Measurements from ENCODE around the gene SNTG2.

Gene SNTG2

DNA sequence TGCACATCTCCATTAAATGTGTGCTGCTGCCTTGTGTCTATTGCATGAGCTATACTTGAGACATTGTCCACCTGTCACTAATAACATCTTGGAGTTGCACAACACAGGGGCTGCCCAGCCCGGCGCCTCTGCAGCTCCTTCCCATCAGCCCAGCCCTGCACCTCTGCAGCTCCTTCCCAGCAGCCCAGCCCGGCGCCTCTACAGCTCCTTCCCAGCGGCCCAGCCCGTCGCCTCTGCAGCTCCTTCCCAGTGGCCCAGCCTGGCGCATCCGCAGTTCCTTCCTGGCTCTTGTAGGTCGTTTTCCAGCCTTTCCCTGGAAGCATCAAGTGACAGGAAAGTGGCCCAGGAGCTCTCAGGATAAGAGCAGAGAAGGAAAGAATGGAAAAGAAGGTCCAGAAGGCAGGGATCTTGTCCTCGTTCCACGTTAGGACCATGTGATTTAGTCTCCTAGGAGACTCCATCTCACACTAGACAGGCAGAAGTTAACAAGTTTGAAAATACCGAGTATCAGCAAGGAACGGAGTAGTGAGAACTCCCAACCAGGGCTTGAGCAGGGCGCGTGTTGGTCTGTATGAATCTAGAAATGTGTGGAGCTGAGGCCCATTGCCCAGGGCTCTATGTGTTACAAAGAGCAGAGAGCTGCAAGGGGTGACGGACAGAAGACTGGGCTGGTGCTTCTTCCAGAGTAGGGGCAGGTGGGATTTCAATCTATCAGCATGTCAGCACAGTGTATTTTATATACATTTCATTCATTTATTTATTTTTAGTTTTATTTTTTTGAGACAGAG lies 346.9 kb downstream of the SNTG2 start:
- DNase-seq = no peak

DNA sequence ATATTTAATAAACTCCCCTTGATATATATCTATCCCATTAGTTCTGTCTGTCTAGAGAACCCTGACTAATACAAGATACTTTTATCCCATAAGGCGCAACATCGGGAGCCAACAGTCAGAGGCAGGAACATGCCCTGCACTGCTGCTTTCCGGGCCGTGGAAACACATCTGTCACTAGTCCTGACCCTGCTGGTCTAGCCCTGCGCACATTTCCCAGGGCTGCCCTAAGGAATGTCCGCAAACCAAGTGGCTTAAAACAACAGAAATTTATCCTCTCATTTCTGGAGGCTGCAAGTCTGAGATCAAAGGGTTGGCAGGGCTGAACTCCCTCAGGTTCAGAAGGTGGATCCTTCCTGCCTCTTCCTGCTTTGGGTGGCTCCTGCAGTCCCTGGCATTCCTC lies 348.4 kb downstream of the SNTG2 start:
- DNase-seq = no peak

DNA sequence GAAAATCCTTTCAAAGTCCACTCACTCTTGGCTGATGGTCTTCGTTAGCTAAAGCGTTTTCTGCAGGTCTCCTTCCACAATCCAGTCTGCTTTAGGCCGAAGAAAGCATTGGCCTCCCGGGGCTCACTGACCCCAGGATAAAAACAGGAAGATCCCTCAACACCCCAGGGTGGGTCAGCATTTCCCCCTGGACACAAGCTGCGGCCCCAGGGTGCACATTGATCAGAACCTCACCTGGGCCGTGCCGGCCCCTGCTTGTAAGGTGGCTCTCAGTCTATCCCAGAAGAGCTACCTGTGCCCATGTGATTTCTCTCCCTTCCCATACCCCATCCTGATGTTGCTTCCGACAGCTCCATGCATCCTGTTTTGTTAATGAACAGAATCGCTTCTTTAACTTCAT lies 349.6 kb downstream of the SNTG2 start:
- DNase-seq = no peak

DNA sequence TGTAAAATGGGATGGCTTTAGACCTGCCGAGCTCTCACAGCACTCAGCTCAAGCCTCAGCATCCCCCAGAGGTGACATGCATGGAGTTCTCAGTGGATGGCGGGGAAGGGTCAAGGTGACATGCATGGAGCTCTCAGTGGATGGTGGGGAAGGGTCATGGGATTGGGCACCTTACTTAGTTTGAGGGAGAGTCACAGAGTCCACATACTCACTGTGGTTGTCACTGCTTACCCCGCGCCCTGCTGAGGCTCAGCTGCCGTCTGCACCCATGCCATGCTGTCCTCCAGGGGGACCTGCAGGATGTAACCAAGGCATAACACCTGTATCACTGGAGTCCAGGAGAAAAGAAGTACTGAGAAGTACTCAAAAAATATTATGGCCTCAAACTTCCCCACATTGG lies 350.4 kb downstream of the SNTG2 start:
- no peak for DNase-seq

DNA sequence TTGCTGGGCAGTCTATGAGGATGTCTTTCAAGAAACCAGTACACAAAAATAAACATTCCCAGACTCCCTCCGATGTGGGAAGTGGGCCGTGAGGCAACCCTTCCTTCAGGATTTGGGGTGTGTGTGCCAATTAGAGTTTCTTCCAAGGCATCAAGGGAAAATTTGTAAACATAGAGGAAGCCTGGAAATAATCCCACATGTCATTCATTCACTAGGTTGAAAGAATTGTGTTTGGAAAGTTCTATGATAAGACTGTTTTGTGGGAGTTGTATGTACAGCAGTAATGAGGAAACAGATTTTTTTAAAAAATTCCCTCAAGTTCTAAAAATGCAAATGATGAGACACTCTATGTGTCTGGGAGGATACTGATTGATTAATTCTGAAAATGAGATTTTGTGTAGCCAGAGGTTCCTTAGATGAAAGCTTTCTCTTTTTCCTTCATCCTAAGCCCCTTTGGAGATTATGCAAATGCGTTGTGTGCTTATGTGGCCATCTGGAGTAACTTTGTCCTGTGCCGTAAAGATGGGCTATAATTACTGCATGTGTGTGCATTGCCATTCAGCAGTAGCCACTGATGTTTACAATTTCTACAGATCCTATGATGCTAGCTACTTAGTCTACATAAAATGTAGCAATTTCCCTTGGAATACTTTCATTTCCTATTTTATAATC lies 354.8 kb downstream of the SNTG2 start:
- DNase-seq = no peak

DNA sequence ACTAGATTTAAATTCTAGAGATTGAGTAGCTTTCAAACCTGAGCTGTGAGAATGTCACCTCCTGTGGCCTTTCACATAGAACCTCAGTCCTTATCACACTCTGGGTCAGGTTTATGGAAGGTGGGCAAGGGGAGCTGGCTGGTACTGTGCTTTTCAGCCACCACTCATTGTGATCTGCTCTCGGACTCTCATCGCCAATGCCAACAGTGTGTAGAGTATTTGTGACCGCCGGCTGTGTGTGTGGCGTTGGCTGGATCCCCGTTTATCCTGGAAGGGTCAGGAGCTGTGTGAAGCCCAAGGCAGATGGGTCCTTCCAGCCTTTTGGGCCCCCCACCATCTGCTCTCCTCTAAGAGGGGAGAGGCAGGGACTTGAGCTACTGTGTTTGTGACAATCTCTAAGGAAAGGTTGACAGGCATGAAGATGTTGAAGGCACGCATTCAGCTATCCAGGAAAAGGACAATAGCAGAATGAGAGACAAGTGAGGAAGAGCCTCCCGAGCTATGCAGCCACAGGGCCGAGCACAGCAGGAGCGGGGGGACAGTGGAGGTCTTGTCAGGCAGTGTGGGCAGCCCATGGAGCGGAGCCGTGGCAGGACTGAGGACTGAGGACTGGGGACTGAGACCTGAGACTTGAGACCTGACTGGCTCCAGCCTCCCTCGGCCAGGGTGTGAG lies 355.5 kb downstream of the SNTG2 start:
- DNase-seq = no peak

DNA sequence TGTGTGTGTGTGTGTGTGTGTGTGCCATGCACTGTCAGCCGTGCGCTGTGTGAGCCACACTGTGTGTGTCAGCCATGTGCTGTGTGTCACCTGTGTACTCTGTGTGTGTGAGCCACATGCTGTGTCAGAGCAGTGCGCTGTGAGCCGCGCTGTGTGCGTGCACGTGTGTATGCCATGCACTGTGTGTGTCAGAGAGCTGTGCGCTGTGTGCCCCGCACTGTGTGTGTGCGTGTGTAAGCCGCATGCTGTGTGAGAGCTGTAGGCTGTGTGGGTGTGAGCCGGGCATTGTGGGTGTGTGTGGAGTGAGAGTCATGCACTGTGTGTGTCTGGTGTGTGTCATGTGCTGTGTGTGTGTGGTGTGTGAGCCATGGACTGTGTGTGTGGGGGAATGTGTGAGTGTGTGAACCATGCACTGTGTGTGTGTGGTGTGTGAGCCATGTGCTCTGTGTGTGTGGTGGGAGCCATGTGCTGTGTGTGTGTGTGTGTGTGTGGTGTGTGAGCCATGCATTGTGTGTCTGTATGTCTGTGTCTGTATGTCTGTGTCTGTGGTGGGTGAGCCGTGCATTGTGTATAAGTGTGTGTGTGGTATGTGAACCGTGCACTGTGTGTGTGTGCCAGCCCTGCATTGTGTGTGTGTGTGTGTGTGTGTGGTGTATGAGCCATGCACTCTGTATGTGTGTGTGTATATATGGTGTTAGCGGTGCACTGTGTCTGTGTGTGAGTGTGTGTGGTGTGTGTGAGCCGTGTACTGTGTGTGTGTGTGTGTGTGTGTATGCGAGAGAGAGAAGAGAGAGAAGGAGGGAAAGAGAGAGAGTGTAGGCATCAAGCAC lies 356.3 kb downstream of the SNTG2 start:
- DNase-seq = no peak

DNA sequence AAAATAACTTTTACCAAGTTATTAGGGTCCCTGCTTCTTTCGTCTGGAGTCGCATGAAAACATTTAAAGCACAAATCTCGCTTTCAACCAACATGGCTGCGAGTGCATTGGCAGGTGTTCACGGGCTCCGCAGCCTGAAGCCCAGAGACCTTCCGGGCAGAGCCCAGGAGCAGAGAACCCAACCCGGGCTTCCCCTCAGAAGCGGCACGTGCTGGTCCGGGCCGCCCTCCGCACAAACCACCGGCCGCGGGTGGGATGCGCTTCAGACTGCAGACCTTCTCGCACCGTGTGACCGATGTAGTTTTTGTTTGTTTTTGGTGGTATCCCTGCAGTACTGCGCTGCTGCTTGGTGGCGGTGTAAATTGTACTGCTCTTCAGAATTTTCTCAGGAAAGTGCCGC lies 357.0 kb downstream of the SNTG2 start:
- DNase-seq = no peak

DNA sequence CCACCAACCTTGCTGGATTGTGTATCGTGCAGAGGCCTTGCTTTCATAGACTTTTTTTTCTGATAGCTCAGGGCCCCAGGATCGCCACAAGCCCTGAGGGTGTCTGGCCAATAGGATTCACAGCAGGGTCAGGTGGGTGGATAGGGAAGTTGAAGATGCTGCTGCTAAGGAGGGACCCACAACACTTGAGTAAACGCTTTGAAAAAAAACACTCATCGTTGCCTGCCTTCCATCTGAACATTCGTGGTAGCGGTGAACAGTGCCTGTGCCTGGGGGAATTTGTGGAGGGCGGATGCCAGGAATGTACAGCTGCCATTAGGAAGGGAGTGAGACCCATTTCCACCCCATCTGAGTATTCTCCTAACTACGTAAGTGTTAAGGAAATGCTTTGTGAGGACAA lies 358.0 kb downstream of the SNTG2 start:
- DNase-seq = no peak

DNA sequence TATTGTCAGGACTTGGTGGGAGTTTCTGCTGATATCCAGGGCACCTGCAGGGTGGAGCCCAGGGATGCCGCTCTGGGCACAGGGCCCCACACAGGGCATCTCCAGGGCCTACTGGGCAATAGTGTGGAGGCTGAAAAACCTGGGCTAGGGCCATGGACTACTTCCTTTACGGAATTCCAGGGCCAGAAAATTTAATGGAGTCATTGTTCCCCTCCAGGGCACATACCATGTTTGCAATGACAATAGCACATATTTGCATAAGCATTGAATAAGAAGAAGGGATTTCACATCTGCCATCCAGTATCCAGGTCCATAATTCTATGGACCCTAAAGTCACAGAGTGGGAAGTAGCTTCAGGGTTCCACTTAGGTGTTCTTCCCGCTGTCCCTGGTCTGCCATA lies 358.9 kb downstream of the SNTG2 start:
- no peak for DNase-seq

DNA sequence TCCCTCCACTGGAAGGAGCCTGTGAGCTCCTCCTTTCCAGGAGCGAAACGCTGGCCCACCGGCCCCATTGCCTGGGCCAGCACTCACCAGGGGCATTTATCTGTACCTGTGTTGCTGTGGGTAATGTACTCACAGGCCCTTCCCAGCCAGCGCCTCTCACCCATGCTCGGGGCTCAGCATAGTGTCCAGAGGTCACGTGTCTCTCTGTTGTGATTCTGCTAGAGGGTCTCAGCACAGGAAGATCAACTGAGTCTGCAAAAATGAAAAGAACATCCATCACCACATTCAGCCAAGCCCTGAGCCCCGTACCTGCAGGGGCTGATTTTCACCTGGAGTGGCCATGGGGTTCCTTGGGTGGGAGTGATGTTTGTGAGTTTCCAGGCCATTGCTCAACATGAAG lies 359.6 kb downstream of the SNTG2 start:
- no peak for DNase-seq

DNA sequence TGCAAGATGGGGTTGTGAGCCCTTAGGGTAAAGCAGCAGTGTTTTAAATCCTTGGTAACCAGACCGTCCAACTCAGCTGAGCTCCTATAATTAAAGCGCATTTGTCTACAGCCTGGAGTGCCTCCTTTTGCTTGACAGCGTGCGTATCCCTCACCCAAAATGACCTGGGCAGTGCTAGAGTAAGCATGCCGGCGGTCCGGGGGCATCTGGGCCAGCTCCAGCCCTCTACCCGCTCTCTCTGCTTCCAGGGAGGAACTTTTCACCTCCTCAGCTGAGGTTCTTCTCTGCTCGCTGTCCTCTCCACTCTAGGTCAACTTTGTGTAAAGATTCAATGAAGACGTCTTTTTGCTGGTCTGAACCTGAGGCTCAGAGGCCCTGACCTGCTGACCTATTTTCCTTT lies 360.2 kb downstream of the SNTG2 start:
- DNase-seq = no peak

DNA sequence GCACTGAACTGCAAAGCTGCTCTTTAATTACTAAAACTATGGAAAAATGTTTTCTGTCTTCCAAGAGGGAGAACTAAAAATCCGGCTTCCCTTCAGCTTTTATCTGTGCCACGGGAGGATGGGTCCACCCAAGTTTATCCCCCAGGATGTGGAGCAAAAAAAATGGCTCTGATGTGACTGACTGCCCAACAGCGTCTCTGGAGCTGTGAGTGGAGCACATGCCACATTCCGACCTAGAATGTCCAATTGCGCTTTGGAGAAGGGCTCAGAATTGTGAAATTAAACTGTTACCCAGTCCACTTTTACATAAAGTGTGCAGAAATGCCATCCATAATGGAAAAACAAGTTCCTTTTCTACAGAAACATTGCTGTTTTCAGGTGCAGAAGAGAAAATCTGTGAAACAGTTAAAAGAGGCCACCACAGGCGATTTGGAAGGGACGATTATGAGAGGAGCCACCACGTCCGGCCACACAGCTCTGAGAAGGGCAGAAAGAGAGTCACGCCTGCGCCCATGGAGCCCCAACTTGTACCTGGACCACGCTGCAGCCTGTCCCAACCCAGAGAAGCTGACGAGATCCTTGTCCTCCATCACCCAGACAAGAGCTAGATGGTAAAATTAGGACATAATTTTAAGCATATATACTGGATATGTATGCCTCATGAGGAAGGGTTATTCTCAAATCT lies 362.7 kb downstream of the SNTG2 start:
- DNase-seq = no peak

DNA sequence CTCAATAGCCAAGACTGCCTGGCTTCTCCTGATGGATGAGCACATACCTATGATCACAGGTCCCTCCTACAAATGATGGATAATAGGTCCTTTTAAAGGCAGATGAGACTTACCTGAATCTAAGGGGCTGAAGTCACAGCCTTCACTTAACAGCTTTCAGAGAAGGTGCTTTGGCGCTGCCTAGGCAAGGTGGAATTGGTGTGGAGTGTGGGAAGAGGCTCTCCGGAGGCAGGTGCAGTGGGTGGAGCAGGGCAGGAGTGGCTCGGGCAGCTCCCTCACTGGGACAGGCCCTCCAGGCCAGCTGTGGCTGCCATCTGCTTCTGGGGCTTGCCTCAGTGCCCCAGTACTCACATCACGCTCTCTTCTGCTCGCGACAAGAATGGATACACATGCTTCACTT lies 363.6 kb downstream of the SNTG2 start:
- no peak for DNase-seq

DNA sequence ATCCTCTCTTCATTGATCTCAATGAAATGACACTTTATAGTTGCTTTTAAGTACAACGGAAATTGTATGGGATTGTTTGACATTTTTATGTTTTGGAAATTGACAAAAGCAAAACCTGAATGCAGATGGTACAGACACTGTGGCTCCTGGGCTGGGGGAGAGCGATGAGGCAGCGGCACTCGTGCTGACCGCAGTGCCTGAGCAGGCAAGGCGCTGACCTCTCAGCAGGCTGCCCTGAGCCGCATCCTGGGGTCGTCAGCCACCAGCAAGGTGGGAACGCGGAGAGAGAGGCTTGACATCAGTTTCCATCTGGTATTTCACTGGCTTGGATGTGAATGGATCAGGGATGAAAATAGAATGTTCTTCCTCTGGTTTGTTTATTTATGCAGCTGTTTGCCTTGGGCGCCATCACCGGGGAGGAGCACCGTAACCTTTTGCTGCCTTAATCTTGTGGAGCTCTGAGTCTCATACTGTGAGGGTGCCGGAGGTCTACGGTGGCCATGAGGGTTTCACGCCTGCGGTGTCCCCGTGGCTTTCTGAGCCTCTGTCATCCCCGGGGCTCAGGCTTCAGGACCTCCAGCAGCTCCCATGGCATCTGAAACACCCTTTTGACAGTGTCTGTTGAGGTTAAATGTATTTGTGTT lies 367.8 kb downstream of the SNTG2 start:
- no peak for DNase-seq

DNA sequence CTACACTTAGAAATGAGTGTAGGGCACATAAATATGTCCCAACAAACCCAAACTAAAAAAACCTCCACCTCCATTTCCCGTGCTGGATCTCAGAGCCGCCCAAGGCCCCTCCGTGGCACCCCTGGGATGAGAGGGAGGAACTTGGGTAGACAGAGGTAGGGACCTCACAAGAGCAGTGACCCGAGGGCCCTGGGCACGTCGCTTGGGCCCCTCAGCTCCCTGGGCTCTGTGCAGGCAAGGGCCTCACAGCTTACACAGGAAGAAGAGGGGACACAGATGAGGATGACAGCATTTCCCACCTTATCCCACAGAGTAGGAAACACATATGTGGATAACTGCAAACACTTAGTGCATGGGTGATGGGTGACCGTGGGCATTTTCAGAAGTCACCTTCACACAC lies 368.7 kb downstream of the SNTG2 start:
- DNase-seq = no peak

DNA sequence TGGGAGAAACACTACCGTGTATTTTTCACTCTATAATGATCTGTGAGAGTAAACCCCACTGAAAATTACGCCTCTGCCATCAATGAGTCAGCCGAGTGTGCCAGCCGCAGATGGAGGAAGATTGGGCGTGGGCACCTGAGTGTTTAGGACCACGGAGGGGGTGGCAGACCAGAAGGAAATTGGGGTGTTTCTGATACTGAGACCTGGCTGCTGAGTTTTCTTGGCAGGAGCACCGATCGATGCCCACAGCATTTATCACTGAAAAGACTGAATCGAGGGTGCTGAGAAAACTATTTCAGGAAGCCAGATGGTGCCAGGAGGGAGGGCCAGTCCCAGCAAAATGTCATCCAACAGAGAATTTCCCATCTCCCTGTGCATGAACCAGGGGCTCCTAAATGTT lies 370.7 kb downstream of the SNTG2 start:
- no peak for DNase-seq

DNA sequence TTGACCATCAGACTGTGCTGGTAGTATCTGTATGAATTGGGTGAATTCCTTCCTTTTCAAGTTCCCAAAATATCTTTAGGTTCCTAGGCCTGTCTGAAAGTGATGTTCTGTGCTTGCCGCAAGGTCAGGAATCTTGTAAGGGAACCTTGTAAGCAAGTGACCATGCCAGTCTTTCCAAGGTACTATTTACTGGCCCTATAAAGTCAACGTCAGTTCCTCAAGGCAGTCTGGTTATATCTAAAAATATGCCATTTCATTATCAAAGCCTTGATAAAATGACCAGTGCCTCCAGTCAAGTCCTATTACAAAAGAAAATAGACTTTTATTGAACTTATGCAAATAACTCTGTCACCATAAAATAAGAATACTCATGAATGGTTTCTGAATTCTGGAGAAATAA lies 374.2 kb downstream of the SNTG2 start:
- no peak for DNase-seq

DNA sequence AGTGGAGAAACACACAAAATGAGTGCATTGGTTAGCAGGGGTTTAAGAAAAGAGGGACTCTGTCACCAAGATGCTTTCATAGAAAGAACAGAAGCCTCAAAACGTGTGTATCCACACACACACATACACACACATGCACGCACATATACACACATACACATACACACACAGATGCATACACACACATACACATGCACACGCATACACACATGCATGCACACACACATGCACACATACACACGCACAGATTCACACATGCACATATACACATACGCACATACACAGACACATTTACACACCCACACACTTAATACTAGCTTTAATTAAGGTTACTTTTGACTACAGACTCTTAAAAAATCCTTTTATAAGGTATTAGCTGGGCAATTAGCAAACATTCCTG lies 378.0 kb downstream of the SNTG2 start:
- DNase-seq = no peak

DNA sequence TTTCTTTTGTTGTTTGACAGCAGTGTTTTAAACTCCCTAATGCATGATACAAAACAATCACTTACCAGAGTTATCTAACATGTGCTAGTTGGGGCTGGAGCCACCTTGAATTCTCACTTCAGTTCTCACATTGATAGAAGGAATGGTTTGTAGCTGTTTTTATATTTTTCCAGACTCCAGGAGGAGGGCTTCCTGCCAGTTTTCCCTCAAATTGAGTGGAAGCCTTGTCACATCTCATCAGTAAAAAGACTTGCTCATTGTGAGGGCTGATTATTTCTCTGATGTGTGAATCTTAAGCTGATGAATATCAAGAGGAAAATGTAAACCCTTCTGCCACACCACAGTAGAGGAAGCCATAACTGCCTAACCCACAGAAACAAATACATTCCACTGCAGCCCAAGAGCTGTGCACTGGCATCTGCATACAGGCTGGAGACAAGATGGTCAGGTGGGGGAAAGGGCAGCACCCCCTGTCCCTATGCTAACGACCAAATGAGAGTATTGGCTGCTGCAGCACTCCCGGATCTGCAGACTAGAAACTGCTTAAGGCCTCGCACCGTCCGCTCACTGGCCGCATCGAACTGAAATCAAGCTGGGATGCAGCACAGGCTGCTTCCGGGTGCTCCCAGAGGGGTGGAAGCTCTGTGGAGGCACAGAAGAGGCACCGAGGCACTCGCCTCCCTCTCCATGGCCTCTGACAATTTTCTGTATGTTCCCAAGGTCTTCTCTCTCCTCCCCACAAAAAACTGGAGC lies 388.9 kb downstream of the SNTG2 start:
- DNase-seq = no peak

DNA sequence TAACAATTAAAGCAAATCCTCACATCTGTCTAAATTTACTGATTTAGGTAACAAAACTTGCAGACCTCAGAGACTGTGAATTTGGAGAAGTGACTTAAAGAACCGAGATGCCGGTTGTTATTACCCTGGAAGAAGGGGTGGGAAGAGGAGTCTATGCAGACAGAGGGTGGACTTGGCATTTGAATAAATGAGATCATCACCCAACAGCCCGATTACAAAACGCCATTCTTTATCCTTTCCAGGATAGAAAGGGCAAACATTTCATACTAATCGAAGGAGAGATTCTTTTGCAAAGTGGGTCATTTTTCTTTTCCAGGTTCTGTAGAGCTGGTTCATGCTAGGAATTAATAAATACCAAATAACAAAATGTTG lies 389.5 kb downstream of the SNTG2 start:
- DNase-seq = no peak
